SK-N-DZ (cell line): ENCODE measurements around the gene NRG2.

Experiments
- DNase-seq: peaks from one replicate; pipeline ENCODE4 v3.0.0-alpha.2; 2015; ENCODE audit warnings: low spot score

The NRG2 gene

DNA sequence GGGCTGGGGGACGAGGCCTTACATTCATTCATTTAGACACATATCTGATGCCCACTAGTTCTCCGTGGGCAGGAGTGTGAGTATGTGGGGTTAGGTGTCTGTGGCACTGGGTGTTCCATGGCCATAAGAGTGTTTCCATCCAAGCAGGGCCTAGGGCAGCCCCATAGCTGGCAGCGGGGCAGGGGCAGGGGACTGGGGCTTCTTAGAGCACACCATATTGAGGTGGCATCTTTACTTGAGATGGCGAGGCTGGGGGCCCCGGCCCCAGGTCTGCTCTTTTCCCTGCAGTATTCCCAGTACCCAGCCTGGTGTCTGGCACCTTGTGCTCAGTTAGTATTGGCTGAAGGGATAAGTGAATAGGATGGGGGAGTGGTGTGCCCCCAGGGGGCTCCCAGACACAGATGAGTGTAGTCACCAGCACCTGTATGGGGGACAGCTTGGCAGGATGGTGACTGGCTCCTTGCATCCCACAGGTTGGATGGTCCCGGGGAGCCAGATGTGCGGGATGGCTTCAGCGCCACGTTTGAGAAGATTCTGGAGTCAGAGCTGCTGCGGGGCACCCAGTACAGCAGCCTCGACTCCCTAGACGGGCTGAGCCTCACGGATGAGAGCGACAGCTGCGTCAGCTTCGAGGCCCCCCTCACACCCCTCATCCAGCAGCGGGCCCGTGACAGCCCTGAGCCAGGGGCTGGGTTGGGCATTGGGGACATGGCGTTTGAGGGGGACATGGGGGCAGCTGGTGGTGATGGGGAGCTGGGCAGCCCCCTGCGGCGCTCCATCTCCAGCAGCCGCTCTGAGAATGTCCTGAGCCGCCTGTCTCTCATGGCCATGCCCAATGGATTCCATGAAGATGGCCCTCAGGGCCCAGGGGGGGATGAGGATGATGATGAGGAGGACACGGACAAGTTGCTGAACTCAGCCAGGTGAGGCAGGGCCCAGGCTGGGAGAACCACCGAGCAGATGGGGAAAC lies 230.0 kb downstream of the NRG2 start:
- DNase-seq: no peak

DNA sequence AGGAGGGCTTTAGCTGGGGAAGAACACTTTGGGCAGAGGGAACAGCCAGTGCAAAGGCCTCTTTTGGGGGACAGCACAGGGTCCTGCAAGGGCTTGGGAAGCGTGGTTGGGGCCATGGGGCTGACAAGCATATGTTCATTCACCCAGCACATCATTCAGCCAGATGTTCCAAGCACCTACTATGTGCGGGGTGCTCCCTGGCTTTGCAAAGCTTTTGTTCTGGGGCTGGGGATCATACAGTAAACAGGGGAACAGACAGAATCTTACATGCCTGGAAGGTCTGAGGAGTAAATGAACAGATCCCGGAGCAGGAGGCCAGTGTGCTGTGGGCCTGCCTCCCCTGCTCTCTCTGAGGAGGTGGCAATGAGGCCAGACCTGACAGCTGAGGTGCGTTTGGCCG lies 230.8 kb downstream of the NRG2 start:
- no peak for DNase-seq

DNA sequence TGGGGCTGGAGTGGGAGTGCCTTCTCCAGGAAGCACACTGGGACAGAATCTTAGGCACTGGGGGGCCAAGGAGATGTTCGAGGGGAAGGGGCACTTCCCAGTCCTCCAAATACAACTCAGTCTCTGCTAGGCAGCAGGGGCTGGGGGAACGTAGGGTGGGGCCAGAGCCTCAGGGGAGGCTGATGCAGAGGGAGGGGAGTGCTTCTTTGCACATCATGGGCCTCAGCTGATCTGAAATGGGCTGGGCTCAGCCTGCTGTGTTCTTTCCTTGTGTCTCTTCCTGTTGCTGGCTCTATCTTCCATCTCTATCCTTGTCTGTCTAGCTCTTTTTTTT lies 231.9 kb downstream of the NRG2 start:
- no peak for DNase-seq

DNA sequence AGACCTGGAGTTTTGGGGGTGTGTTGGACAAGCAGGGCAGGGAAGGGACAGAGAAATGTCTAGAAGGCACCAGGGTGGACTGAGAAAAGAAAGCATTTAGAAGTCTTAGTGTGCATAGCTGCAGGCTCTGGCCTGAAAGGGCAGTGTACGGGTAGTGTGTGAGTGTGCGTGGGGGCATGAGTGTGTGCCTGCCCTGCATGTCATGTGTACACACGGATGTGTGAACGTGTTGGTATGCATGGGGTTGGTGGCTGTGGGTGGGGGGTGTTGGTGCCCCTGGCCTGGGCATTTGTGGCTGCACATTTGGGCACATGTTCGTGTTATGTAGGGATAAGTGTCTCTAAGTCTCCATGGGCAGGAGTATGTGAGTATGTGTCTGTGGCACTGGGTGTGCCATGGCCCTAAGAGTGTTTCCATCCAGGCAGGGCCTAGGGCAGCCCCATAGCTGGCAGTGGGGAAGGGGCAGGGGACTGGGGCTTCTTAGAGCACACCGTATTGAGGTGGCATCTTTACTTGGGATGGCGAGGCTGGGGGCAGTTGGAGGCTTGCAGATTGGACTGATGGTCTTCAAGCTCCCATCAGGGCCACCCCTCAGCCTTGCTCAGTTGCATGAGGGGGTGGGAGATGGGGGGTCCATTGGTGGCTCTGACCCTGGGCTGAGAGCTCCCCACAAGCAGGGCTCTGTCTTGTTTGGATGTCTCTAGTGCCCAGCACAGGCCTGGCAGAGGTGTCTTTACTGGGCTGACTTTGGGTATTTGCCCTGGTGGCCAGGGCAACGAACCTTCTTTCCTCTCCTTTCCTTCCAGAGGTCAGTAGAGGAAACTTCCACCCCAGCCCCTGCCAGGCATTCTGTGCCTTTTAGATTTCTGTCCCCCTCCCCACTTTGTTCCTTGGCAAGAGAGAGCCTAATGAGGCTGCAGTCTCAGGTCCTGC lies 232.5 kb downstream of the NRG2 start:
- no peak for DNase-seq

DNA sequence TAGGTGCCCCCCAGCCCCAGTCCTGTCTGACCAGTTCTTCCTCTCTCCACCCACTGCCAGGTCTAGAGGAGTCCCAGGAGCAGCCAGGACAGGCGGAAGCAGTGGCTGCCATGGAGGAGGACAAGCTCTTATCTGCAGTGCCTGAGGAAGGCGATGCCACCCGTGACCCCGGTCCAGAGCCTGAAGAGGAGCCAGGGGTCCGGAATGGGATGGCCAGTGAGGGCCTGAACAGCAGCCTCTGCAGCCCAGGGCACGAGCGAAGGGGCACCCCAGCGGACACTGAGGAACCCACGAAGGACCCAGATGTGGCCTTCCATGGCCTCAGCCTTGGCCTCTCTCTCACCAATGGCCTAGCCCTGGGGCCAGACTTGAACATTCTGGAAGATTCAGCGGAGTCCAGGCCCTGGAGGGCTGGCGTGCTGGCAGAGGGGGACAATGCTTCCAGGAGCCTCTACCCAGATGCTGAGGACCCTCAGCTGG lies 233.7 kb downstream of the NRG2 start:
- no peak for DNase-seq

DNA sequence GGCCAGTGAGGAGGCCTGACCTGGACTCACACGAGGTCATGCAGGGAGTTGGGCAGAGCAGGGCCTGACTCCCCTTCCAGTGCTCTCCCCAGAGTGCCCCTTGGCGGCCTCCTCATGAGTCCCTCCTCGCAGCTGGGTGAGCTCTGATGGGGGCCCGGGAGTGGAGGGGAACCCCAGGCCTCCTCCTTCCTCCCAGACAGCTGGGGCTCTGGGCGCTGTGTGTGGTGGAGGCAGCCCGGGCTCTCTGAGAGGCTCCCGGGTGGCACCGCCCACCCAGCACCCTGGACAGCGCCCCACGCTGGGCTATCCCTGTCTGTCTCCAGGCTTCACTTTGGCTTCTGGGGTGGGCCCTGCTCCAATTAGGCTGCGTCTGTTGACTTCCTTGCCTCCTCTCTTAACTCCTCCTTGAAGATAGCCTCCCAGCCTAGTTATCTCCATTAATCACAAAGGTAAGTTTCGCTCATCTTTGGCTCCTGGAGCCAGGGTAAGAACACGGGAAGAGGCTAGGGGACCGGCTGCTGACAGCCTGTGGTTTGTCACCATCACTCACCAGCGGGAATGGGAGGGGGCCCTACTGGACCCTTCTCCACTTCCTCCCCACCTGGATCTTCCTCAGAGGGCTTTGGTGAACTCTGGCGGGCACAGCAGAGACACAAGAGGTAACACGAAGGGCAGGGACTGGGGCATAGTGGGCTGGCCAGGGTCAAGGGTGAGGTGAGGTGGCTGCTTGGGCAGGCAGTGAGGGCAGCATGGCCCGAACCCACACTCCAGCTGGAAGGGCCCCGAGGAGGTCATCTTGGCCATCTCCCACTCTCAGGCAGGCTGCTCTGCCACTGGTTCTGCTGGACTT lies 234.4 kb downstream of the NRG2 start:
- DNase-seq: no peak

DNA sequence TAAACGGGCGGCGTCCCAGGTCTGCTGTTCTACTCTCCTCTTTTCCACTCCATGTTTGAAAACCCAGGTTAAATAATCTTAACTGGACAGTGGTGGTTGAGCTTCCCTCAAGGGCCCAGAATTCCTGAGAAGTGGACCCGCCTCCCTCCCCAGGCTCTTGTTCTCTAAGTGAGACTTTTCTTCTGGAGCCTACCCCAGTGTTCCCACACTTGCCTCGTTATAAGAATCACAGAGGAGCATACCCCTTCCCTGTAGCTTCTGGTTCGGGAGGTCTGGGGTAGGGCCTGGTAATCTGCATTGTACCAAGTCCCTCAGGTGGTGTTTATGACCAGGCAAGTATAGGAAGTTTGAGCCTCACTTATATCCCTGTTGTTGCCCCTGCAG lies 235.5 kb downstream of the NRG2 start:
- DNase-seq: no peak

DNA sequence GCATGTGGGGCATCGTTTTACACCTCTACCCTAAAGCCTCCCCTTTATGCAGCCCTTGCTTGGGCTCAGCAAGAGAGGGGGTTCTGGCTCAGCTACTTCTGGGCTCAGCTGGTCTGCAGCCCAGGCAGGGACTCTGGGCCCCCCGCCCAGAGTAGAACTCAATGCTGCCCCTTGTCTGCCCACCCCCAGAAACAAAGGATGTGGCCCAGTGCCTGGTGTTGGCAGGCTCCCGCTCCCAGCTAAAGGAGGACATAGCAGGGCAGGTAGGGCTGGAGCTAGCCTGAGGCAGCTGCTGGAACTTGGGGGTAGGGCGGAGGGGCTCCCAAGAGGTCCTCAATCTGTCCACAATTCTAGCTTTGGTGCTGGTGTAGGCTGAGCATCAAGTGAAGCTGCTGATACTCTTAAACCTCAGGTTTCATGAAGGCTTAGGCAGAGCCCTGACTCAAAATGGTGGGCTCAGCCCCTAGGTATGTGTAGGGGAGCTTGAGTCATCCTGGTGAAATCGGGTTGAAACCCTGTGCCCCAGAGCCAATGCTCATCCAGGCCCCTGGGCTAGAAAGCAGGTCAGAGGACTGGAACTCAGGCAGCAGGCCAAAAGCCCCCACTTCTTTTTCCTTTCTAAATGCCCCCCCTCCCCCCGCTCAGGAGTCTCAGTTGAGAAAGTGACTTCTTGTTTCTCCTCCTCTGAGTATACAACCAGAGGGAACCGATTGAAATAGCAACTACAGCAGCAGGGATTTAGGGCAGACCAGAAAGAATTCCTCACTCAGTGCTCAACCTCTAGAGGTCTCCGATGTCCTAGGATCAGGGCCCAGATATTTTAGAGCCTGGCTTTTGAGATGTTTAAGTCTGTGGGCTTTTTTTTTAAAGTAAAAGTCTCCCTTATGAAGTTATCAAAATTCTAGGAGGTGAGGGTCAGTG lies 236.1 kb downstream of the NRG2 start:
- DNase-seq: no peak

DNA sequence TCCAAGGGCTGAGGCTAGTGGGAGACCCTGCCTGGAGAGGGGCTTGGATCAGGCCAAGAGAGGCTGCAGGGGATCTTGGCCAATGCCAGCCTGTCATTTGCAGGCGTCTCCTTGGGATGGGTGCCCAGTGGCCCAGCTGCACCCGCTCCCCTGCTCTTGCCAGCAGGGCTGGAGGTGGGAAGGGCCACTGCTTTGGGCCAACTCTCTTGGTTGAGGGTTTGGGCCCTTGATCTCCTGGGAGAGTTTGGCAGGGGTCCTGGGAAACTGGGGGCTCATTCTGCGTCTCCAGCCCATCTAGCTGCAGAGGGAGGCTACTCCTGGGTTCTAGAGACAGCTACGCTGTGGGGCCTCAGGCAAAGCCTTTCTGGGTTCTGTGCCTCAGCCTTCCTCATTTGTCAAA lies 237.0 kb downstream of the NRG2 start:
- no peak for DNase-seq

DNA sequence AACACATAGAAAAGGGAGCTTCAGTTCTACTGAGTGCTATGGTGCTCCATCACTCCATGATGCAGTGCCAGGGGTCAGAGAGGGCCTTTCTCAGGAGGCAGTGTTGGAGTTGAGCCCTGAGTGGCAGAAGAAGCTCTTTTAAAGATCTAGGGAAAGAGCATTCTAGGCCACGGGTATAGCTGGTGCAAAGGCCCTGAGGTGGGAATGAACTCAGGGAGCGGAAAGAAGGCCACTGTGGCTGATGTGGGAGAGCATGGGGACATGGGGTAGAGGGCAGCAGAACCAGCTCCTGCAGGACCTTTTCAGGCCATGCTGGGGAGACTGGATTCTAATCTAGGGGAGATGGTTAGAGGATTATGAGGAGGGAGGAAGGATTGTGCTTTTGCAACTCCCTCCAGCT lies 237.6 kb downstream of the NRG2 start:
- no peak for DNase-seq

DNA sequence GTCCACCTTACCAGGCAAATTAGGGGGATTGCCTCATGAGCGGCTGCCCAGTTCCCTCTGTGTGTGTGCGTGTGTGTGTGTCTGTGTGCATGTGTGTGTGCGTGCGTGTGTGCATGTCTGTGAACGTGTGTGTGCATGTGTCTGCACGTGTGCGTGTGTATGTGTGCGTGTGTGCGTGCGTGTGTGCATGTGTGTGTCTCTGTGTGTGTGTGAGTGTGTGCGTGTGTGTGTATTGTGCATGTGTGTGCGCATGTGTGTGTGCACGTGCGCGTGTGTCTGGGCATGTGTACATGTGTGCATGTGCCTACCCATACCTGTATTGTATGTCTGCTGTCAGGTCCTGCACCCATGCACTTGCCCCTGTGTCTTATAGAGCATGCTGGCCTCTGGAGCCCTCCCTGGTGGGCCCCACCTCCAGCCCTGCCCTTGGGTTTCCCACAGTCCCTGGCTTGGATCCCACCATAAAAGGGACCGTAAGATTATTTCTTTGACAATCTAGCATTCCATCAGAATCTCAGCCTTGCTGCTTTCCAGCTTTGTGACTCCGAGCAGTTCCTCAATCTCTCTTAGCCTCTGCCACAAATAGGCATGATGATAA lies 238.2 kb downstream of the NRG2 start:
- DNase-seq: no peak

DNA sequence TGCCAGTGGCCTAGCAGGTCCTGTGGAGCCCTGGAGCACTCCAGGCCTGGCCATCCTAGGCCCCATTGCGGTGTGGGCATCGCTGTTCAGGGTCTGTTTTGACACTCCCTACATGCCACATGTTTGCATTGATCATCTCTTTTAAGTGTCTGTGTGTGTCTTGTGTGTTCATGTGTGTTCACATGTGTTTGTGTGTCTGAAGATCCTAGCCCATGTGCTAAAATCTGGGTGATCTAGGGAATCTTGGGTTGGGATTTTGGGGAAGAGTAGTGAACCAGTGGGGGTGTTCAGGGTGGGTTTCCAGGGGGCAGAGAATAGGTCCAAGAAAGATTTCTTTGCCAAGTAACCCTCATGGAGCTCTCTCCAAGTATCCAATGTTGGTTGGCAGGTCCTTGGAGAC lies 239.1 kb downstream of the NRG2 start:
- no peak for DNase-seq

DNA sequence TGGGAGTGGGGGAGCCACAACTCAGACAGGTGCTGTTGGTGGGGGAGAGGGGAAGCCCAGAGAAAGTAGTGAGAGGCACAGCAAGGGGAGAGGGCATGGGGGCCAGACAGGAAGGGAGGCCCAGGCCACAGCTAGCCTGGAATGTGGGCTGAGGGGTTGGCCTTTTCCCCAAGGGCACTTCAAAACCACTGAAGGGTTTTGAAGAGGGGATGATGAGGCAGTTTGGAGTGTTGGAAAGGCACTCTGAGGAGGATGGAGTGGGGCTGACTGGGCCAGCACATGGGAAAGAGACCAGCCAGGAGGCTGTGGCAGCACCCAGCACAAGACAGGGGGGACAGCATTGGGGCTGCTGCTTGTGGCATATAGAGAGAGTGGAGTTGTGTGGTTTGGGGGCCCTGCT lies 243.7 kb downstream of the NRG2 start:
- no peak for DNase-seq

DNA sequence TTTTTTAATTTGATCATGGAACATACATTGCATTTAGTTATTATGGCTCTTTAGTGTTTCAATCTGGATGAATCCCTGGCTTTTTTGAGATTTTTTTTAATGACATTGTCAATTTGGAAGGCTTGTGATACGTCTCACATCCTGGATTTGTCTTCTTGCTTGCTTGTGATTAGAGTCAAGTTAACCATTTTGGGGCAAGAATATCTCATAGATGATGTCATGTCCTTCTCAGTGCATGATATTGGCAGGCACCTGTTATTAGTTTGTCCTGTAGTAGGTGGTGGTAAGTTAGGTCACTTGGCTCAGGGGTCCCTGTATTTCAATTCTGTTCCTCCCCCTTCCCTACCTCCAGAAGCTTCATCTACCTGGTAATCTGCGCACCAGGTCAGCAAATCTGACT lies 244.2 kb downstream of the NRG2 start:
- no peak for DNase-seq

DNA sequence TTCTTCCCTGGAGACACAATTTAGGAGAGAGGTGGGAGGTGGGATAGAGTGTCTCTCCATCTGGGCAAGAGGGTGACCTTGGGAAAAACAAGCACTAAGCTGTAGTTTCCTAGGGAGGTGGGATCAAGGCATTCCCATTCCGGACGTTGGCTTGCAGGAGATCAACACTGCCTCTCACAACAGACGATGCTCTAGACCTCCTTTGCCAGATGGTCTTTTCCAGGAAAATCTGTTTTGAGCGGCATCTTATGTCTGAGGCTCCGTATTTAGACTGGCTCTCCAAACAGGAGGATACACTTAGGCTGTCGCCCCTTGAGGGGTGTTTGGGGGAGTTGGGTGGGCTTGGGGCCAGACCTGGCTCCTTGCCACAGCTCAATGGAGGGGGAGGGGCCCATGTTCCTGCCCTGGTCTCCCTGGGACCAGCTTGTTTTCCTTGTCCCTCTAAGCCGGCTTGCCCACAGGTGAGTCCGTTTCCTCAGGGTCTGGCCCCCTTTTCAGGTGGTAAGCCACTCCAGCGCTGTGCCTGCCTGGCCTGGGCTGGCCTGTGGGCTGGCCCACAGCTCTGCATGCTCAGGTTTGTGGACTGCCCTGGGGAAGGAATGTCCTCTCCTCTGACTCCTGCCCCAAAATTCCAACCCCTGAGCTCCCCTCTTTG lies 245.1 kb downstream of the NRG2 start:
- no peak for DNase-seq

DNA sequence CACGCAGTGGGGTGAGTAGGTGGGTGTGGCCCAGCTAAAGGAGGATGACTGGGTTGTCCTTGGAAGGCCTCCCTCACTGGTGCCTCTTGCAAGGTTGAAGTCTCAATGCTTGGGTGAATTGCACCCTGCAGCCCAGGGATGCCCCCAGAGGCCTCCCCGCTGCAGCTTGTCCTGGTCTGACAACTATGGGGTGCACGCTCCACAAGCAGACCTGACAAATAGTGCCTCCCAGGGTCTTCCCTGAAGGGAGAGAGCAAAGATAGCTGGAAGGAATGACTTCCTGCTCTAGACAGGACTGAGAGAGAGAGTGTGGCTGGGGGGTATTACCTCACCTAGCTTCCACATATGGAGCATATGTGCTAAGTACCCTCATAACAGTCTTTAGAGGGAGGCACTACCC lies 245.8 kb downstream of the NRG2 start:
- DNase-seq: no peak
